Cortex of kidney (tissue), 1 donor: ENCODE results near the gene GBF1.

Experiments used
- DNase-seq: peaks from one replicate; lab custom pipeline; 2025; lab: John Stamatoyannopoulos, UW

The GBF1 gene

GRCh38 chr10:102394801-102395399 lies 149.6 kb downstream of the GBF1 start:
- no peak for DNase-seq

DNA sequence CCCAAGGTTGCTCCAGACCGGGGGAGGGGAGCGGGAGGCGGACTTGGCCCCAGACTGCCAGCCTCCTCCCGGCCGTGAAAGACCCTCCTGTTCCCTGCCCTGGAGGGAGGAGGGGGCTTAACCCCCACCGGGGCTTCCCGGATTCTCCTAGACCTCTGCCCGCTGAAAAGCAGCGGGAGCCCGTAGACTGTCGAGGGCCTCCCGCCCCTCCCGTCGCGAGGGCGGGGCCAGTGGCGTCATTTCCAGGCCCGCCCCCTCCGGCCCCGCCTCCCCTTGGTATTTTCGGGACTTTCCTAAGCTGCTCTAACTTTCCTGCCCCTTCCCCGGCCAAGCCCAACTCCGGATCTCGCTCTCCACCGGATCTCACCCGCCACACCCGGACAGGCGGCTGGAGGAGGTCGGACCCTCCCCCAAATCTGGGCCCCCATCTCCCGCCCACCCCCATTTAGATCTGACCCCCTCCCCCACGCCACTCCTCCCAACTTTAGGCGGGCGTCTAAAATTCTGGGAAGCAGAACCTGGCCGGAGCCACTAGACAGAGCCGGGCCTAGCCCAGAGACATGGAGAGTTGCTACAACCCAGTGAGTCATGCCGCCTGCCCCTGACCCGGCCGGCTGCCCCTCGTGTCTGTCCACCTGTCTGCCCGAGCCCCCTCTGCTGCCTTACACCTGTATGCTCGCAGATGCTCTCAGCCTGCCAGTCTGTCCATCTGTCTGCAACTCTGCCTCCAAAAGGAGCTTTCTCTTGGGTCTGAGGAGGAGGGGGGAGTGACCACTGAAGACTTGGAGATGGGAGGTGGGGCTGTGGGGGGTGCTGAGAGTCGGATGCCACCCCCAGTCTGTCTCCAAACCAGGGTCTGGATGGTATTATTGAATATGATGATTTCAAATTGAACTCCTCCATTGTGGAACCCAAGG lies 150.3 kb downstream of the GBF1 start, which contains the start of gene NFKB2:
Gene NFKB2 (plus strand): TSS at position 306 of the 917 bp plus-strand sequence. CDS start 255 bp downstream, at position 561.
- no peak for DNase-seq

- no peak for DNase-seq
These were observed 151.0 kb downstream of the GBF1 start for GRCh38 chr10:102396317-102396650.

GRCh38 chr10:102396730-102397151 lies 151.4 kb downstream of the GBF1 start:
- no peak for DNase-seq

GRCh38 chr10:102397222-102398171 lies 152.2 kb downstream of the GBF1 start:
- no peak for DNase-seq

DNA sequence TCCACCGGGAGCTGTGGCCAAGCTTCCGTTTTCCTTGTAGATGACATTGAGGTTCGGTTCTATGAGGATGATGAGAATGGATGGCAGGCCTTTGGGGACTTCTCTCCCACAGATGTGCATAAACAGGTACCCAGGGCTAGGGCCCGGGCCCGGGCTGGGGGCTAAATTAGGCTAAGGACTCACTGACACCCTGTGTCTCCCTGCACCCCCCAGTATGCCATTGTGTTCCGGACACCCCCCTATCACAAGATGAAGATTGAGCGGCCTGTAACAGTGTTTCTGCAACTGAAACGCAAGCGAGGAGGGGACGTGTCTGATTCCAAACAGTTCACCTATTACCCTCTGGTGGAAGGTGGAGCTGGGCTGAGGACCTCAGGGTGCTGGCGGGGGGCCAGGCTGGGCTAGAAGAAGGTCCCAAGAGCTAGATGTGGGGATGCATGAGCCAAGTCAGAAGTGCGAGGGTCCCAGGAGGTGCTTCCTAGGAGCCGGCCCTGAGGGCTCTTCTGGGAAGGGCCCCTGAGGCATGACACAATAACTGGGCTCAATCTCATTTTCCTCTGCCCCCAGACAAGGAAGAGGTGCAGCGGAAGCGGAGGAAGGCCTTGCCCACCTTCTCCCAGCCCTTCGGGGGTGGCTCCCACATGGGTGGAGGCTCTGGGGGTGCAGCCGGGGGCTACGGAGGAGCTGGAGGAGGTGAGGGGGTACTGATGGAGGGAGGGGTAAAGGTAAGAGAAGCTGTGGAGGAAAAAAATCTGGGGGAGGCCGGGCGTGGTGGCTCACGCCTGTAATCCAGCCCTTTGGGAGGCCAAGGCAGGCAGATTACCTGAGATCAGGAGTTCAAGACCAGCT lies 153.1 kb downstream of the GBF1 start:
- DNase-seq, result no peak

DNA sequence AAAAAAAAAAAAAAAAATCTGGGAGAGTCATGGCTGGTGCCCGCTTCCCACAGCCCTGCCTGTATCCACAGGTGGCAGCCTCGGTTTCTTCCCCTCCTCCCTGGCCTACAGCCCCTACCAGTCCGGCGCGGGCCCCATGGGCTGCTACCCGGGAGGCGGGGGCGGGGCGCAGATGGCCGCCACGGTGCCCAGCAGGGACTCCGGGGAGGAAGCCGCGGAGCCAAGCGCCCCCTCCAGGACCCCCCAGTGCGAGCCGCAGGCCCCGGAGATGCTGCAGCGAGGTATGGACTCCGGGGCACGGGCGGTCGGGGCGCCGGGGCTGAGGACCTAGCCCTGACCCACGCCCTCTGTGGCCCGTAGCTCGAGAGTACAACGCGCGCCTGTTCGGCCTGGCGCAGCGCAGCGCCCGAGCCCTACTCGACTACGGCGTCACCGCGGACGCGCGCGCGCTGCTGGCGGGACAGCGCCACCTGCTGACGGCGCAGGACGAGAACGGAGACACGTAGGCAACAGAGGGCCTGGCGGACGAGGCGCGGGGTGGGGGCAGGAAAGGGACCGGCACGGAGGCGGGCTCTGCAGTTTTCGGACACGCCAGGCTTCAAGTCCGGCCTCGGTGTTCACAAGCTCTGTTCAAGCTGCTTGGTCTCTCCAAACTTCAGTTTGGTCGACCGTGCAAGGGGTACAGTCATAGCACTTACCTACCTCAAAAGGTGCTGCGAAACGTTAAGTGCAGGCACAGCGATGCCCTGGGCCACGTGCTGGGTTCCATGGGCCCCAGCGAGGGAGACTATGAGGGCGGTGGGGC lies 154.1 kb downstream of the GBF1 start:
- DNase-seq, result peak; percentile 52

DNA sequence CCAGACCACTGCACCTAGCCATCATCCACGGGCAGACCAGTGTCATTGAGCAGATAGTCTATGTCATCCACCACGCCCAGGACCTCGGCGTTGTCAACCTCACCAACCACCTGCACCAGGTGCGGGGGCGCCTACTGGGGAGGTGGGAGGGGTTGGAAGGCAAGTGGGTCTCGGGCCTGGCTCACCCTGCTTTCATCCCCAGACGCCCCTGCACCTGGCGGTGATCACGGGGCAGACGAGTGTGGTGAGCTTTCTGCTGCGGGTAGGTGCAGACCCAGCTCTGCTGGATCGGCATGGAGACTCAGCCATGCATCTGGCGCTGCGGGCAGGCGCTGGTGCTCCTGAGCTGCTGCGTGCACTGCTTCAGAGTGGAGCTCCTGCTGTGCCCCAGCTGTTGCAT lies 154.7 kb downstream of the GBF1 start:
- no peak for DNase-seq

- no peak for DNase-seq
These were observed 155.4 kb downstream of the GBF1 start for GRCh38 chr10:102400598-102401341.

DNA sequence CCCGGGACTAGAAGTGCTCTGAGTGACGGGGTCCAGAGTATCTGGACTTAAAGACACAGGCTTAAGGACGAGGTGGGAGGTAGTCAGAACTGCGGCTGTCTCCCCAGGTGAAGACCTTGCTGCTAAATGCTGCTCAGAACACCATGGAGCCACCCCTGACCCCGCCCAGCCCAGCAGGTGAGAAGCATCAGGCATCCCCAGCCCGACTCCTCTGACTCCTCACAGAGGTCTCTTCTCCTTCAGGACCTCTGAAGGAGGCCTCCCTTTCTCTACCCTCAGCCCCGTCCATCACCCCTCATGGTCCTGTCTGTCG lies 156.0 kb downstream of the GBF1 start:
- DNase-seq, result no peak

GRCh38 chr10:102401735-102402511 lies 156.6 kb downstream of the GBF1 start:
- DNase-seq, result no peak

DNA sequence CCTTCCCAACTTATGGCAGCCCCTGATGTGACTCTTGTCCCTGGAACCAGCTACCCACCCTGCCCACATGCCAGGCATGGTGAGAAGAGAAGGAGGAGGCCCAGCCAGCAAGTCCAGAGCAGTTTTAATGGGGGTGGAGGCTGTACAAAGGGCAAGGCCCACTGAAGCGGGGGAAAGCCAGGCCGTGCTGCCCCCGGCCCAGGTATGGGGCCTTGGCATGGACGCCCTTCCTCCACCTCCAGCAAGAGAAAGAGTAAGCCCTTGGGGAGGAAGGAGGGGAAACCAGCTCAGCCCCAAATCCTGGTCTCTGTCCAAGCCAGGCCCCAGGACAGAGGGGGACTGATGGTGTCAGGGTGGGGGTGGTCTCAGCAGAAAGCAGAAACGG lies 157.2 kb downstream of the GBF1 start:
- DNase-seq, result no peak

- no peak for DNase-seq
These were observed 157.8 kb downstream of the GBF1 start for GRCh38 chr10:102403115-102403514.

DNA sequence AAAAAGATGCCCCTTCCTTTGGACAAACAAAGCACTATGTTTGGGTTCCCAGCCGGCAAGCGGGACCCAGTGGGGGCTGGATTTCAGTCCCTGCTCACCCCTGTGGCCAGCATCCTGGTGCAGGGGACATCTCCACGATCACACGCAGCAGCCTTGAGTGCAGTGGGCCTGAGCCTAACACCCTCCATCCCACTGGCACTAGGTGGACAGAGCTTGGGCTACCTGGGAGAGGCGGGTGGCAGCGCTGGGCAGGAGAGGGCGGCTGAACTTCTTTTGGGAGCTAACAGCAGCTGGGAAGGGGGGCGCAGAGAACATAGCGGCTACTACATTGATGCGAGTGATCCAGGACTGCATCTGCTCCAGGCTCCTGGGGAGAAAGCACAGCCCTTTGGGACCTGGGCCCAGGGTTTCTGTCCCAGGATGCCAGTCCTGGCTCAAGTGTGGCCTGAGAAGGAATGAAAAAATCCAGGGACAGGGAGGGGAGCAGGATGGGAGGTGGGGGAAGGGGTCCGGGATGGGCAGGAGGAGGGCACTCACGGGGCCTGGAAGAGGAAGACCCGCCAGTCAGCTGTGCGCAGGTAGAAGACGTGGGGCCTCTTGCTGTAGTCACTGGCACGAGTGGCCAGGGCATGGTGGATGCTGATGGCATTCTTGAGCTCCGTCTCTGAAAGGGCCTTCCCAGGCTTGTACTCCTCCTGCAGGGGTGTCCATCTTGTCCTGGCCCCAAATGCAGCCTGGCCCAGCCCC lies 159.2 kb downstream of the GBF1 start:
- no peak for DNase-seq

- no peak for DNase-seq
These were observed 159.8 kb downstream of the GBF1 start for GRCh38 chr10:102405108-102405571.

GRCh38 chr10:102405632-102406031 lies 160.3 kb downstream of the GBF1 start:
- no peak for DNase-seq

DNA sequence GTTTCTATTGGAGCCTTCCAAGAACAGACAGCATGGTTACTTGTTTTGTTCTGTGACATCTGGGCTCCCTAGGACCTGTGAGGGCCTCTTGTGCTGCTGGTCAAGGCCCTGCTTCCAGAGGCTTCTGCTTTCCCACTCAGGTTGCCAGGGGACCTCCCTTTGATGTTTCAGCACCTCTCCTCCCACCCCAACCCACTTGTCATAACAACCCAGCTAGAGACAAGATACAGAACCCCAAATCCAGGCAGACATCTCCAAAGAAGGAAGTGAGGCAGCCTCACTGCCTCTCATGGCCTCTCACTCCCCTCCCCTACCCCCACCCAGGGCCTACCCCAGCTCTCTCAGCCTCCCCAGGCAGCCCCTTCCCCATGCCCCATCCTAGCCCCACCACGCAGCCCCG lies 161.5 kb downstream of the GBF1 start:
- DNase-seq, result no peak

GRCh38 chr10:102407425-102408130 lies 162.2 kb downstream of the GBF1 start:
- DNase-seq, result no peak
